ENCODE results near the gene SNU13. TPM values are rescaled to one million over a fixed set of nuclear protein-coding genes. Genes with fewer than 3 reads are reported as not detected.
"Not testable (repeated sequence)": the region's sequence is repeated elsewhere in the genome, so short reads cannot be mapped to it uniquely, and the experiment has no call there.

The SNU13 gene
- total and polyA plus RNA-seq, 2 of the 4 experiments (the other 2 are of a cell fraction), result 122 to 185 TPM

- Histone ChIP-seq H3K79me1 (ENCODE audit: low read depth in 1 of 2, low read length in 2 of 2) (peaks cover 18 to 36% of the 10 kb centered on the region in 2 experiments), H3K36me3 (ENCODE audit: control insufficient read depth, insufficient read depth, low read length) (peaks cover 41% of the 10 kb centered on the region), H4K20me1 (ENCODE audit: insufficient read depth, low read length) (peaks cover 22% of the 10 kb centered on the region)
- H3K23ac ChIP-seq (ENCODE audit: low read depth, low read length); H2BK15ac ChIP-seq (ENCODE audit: low read depth, low read length); H4K8ac ChIP-seq (ENCODE audit: low read depth in 2 of 2, low read length in 2 of 2); H3K27me3 ChIP-seq (ENCODE audit: control insufficient read depth, insufficient read depth, low read length); H2BK120ac ChIP-seq (ENCODE audit: low read depth, low read length); H2AFZ ChIP-seq (replicated peaks; ENCODE audit: low read length, poor library complexity); H2AK5ac ChIP-seq (ENCODE audit: low read depth, low read length); H3K9me1 ChIP-seq (ENCODE audit: insufficient read depth, low read length); H3K27ac ChIP-seq (ENCODE audit: insufficient read depth, low read length); BruUV-seq (replicated peaks); H4K91ac ChIP-seq (ENCODE audit: insufficient read depth, low read depth, low read length); H2AK9ac ChIP-seq (replicated peaks; ENCODE audit: low read depth, low read length, poor library complexity); H3K18ac ChIP-seq (ENCODE audit: low read depth, low read length); H3K56ac ChIP-seq (ENCODE audit: extremely low read depth, insufficient read depth, low read length); H3K9ac ChIP-seq (ENCODE audit: low read depth, low read length); POLR2A ChIA-PET (ENCODE audit: unreplicated experiment); CTCF ChIA-PET; DNase-seq; H3K4me1 ChIP-seq (ENCODE audit: control insufficient read depth, insufficient read depth, low read length); dilution Hi-C loops (cut with HindIII; ENCODE audit: low sequenced_read_pairs, unreplicated experiment); in situ Hi-C loops (cut with MboI; ENCODE audit: low sequenced_read_pairs); H2BK20ac ChIP-seq (ENCODE audit: low read depth, low read length); intact Hi-C loops (cut with micrococcal nuclease); H3K4ac ChIP-seq (ENCODE audit: low read depth, low read length); H3K9me3 ChIP-seq (ENCODE audit: control insufficient read depth, insufficient read depth, low read length); H3K14ac ChIP-seq (replicated peaks; ENCODE audit: low read depth, low read length); H2BK5ac ChIP-seq (ENCODE audit: low read depth, low read length, poor library complexity, severe bottlenecking); H3K4me3 ChIP-seq (ENCODE audit: insufficient read depth, low read depth, low read length); H4K5ac ChIP-seq (ENCODE audit: low read depth, low read length); H3K4me2 ChIP-seq (ENCODE audit: low read depth, low read length); ATAC-seq (ENCODE audit: low read depth): not testable (repeated sequence)
- WGBS, 2 experiments (ENCODE audit: extremely low coverage in 2 of 2, insufficient read length in 1 of 2), result 100% methylated on average over 1 of the region's 28 CpGs; no CpG with 5 or more reads in 1 of the 2 experiments
These were observed 57.6 kb downstream of the SNU13 start for GRCh38 chr22:41631115-41631514.

All from IMR-90 (cell line).